Neuronal stem cell (in vitro differentiated cells): ENCODE results near the gene BBOX1.

ENCODE experiments used
- DNase-seq: peaks from one replicate; pipeline ENCODE4 v3.0.0-alpha.2; 2013; ENCODE audit warnings: low spot score
- H2AFZ ChIP-seq: one replicate; pipeline ENCODE4 v1.6.1; 2013; ENCODE audit warnings: mild to moderate bottlenecking, low read length, inconsistent platforms
- H2AK5ac ChIP-seq: 2 replicates; pipeline ENCODE4 v1.6.1; 2013; ENCODE audit warnings: low read depth, mild to moderate bottlenecking, inconsistent platforms, low read length, moderate library complexity, mixed read lengths
- H2BK120ac ChIP-seq: 2 replicates; pipeline ENCODE4 v1.6.1; 2013; ENCODE audit warnings: low read depth, mild to moderate bottlenecking, inconsistent platforms, low read length, moderate library complexity, mixed read lengths
- H2BK12ac ChIP-seq: one replicate; pipeline ENCODE4 v1.6.1; 2013; ENCODE audit warnings: low read length, inconsistent platforms
- H2BK15ac ChIP-seq: 2 replicates; pipeline ENCODE4 v1.6.1; 2013; ENCODE audit warnings: mild to moderate bottlenecking, low read length, inconsistent platforms, mixed read lengths
- H2BK5ac ChIP-seq: one replicate; pipeline ENCODE4 v1.6.1; 2013; ENCODE audit warnings: inconsistent platforms, mild to moderate bottlenecking, low read length, moderate library complexity
- H3K14ac ChIP-seq: one replicate; pipeline ENCODE4 v1.6.1; 2013; ENCODE audit warnings: low read length, inconsistent platforms
- H3K18ac ChIP-seq: 2 replicates; pipeline ENCODE4 v1.6.1; 2013; ENCODE audit warnings: low read length, inconsistent platforms
- H3K23ac ChIP-seq: 2 replicates; pipeline ENCODE4 v1.6.1; 2013; ENCODE audit warnings: low read depth, mild to moderate bottlenecking, mixed read lengths, low read length, inconsistent platforms; ENCODE audit not compliant: poor library complexity
- H3K27ac ChIP-seq: replicated peaks from 3 replicates; pipeline ENCODE4 v1.5.1; 2013; ENCODE audit warnings: low read length, inconsistent platforms
- H3K27me3 ChIP-seq, 3 experiments: 2 replicates each; pipeline ENCODE4 v1.6.1; 2013; ENCODE audit warnings: low read length in 3 of 3, mild to moderate bottlenecking in 2 of 3, inconsistent platforms in 1 of 3, low read depth in 1 of 3, mixed read lengths in 1 of 3, moderate library complexity in 1 of 3; ENCODE audit not compliant: control insufficient read depth in 3 of 3, insufficient read depth in 3 of 3
- H3K36me3 ChIP-seq, 2 donors: replicated peaks in 1 of 2; 2 replicates each; pipeline ENCODE4 v1.6.1; 2013; ENCODE audit warnings: low read length in 2 of 2; ENCODE audit not compliant: control insufficient read depth in 2 of 2, insufficient read depth in 2 of 2
- H3K4ac ChIP-seq: 2 replicates; pipeline ENCODE4 v1.6.1; 2013; ENCODE audit warnings: inconsistent platforms, mild to moderate bottlenecking, low read length, moderate library complexity
- H3K4me1 ChIP-seq, 2 donors: 1 replicate in 1 of 2; 2 replicates in 1 of 2; pipeline ENCODE4 v1.6.1; 2013; ENCODE audit warnings: low read length in 2 of 2, low read depth in 1 of 2; ENCODE audit not compliant: control insufficient read depth in 2 of 2, insufficient read depth in 1 of 2
- H3K4me2 ChIP-seq: one replicate; pipeline ENCODE4 v1.6.1; 2013; ENCODE audit warnings: mild to moderate bottlenecking, low read length, inconsistent platforms; ENCODE audit not compliant: insufficient read depth, poor library complexity, severe bottlenecking
- H3K4me3 ChIP-seq, 2 donors: 2 replicates each; pipeline ENCODE4 v1.5.1; 2013; ENCODE audit warnings: low read length in 2 of 2, mild to moderate bottlenecking in 2 of 2, inconsistent platforms in 1 of 2, moderate library complexity in 1 of 2
- H3K79me1 ChIP-seq: one replicate; pipeline ENCODE4 v1.6.1; 2013; ENCODE audit warnings: low read depth, mild to moderate bottlenecking, inconsistent platforms, low read length, moderate library complexity
- H3K9ac ChIP-seq: one replicate; pipeline ENCODE4 v1.6.1; 2013; ENCODE audit warnings: mild to moderate bottlenecking, low read depth, low read length, inconsistent platforms; ENCODE audit not compliant: poor library complexity
- H3K9me3 ChIP-seq, 2 donors: replicated peaks in 1 of 2; 2 replicates each; pipeline versions ENCODE3 to v1.6.1; 2013; ENCODE audit warnings: low read length in 2 of 2, mild to moderate bottlenecking in 2 of 2, inconsistent platforms in 1 of 2, low read depth in 1 of 2, mixed read lengths in 1 of 2, moderate library complexity in 1 of 2; ENCODE audit not compliant: control insufficient read depth in 2 of 2, insufficient read depth in 1 of 2
- H4K8ac ChIP-seq: one replicate; pipeline ENCODE4 v1.6.1; 2013; ENCODE audit warnings: low read depth, mild to moderate bottlenecking, inconsistent platforms, low read length, moderate library complexity
- H4K91ac ChIP-seq: one replicate; pipeline ENCODE4 v1.6.1; 2013; ENCODE audit warnings: low read length, low read depth, mild to moderate bottlenecking, inconsistent platforms; ENCODE audit not compliant: poor library complexity
- WGBS, 2 donors: extraction: QIAGEN DNeasy Blood & Tissue Kit; methylation state at CpG; one replicate each; pipeline ENCODE4 v1.1.7; 2013; ENCODE audit warnings: missing lambda C conversion rate in 2 of 2, mixed read lengths in 1 of 2; ENCODE audit not compliant: insufficient read length in 2 of 2, insufficient replicate concordance in 1 of 2; ENCODE audit errors: extremely low coverage in 2 of 2; 5-methylcytosine and 5-hydroxymethylcytosine counted together

Gene BBOX1

GRCh38 chr11:27084518-27084917 is 43.9 kb downstream of the BBOX1 start:
- H3K4me1 ChIP-seq: peaks cover 5 to 16% of the 10 kb centered on the region in 2 donors
- no peak overlapping the region for H3K14ac ChIP-seq
- H3K36me3 ChIP-seq: no peaks in the 10 kb centered on the region
- no peak overlapping the region for H3K4me2 ChIP-seq
- H3K4ac ChIP-seq: no peak overlapping the region
- H3K27ac ChIP-seq: no peak overlapping the region
- no peak overlapping the region for H2AK5ac ChIP-seq
- H3K9me3 ChIP-seq: no peaks in the 10 kb centered on the region
- H3K9ac ChIP-seq: no peak overlapping the region
- no peak overlapping the region for H2BK12ac ChIP-seq
- no peak overlapping the region for H4K8ac ChIP-seq
- no peak overlapping the region for H4K91ac ChIP-seq
- no peak overlapping the region for H2BK5ac ChIP-seq
- no peak overlapping the region for H3K4me3 ChIP-seq
- no peaks in the 10 kb centered on the region for H3K27me3 ChIP-seq
- no peaks in the 10 kb centered on the region for H3K79me1 ChIP-seq
- H3K23ac ChIP-seq: no peak overlapping the region
- H2BK120ac ChIP-seq: no peak overlapping the region
- no peak overlapping the region for H2BK15ac ChIP-seq
- no peak for DNase-seq
- peak overlapping the region; percentile 81 for H2AFZ ChIP-seq
- H3K18ac ChIP-seq: no peak overlapping the region

- H2AFZ ChIP-seq: peak overlapping the region; percentile 62
- no peaks in the 10 kb centered on the region for H3K79me1 ChIP-seq
- no peak overlapping the region for H3K4ac ChIP-seq
- peaks cover 5 to 16% of the 10 kb centered on the region in 2 donors for H3K4me1 ChIP-seq
- H4K91ac ChIP-seq: no peak overlapping the region
- no peak overlapping the region for H3K23ac ChIP-seq
- no peaks in the 10 kb centered on the region for H3K27me3 ChIP-seq
- H2BK5ac ChIP-seq: no peak overlapping the region
- no peak overlapping the region for H4K8ac ChIP-seq
- no peak overlapping the region for H3K9ac ChIP-seq
- H3K4me3 ChIP-seq: no peak overlapping the region
- H3K27ac ChIP-seq: no peak overlapping the region
- no peak overlapping the region for H2BK12ac ChIP-seq
- H2BK120ac ChIP-seq: no peak overlapping the region
- H3K14ac ChIP-seq: no peak overlapping the region
- no peak overlapping the region for H2AK5ac ChIP-seq
- no CpG with 5 or more reads among the region's 1 CpG for WGBS, 2 donors
- no peak for DNase-seq
- H3K36me3 ChIP-seq: no peaks in the 10 kb centered on the region
- no peak overlapping the region for H3K18ac ChIP-seq
- H3K9me3 ChIP-seq: no peaks in the 10 kb centered on the region
- no peak overlapping the region for H3K4me2 ChIP-seq
- H2BK15ac ChIP-seq: no peak overlapping the region
These were observed 44.5 kb downstream of the BBOX1 start for GRCh38 chr11:27085111-27085510.

- H2BK12ac ChIP-seq: no peak overlapping the region
- no peak overlapping the region for H3K4me2 ChIP-seq
- H3K9ac ChIP-seq: no peak overlapping the region
- H3K4me3 ChIP-seq: no peak overlapping the region
- no peak for DNase-seq
- no peak overlapping the region for H4K91ac ChIP-seq
- H2AFZ ChIP-seq: peak overlapping the region; percentile 62
- no peak overlapping the region for H3K14ac ChIP-seq
- H3K79me1 ChIP-seq: no peaks in the 10 kb centered on the region
- H3K36me3 ChIP-seq: no peaks in the 10 kb centered on the region
- H3K4ac ChIP-seq: no peak overlapping the region
- H2BK120ac ChIP-seq: no peak overlapping the region
- no peak overlapping the region for H2BK5ac ChIP-seq
- no peak overlapping the region for H3K27ac ChIP-seq
- no peaks in the 10 kb centered on the region for H3K27me3 ChIP-seq
- no peak overlapping the region for H4K8ac ChIP-seq
- no peak overlapping the region for H3K18ac ChIP-seq
- no peak overlapping the region for H2BK15ac ChIP-seq
- no peak overlapping the region for H2AK5ac ChIP-seq
- no peaks in the 10 kb centered on the region for H3K9me3 ChIP-seq
- peaks cover 5 to 16% of the 10 kb centered on the region in 2 donors for H3K4me1 ChIP-seq
- no peak overlapping the region for H3K23ac ChIP-seq
- no CpG with 5 or more reads among the region's 1 CpG for WGBS, 2 donors
These were observed 45.0 kb downstream of the BBOX1 start for GRCh38 chr11:27085605-27086004.

- H3K27me3 ChIP-seq: no peaks in the 10 kb centered on the region
- peaks cover 5 to 16% of the 10 kb centered on the region in 2 donors for H3K4me1 ChIP-seq
- DNase-seq: no peak
- no peak overlapping the region for H3K4ac ChIP-seq
- H3K79me1 ChIP-seq: no peaks in the 10 kb centered on the region
- H2BK15ac ChIP-seq: no peak overlapping the region
- no peak overlapping the region for H2BK12ac ChIP-seq
- no peak overlapping the region for H3K4me2 ChIP-seq
- WGBS, 2 donors: no CpG with 5 or more reads among the region's 2 CpGs
- H3K27ac ChIP-seq: no peak overlapping the region
- no peak overlapping the region for H3K9ac ChIP-seq
- H2AK5ac ChIP-seq: no peak overlapping the region
- H4K8ac ChIP-seq: no peak overlapping the region
- no peak overlapping the region for H2BK5ac ChIP-seq
- H3K23ac ChIP-seq: no peak overlapping the region
- no peak overlapping the region for H2AFZ ChIP-seq
- no peak overlapping the region for H4K91ac ChIP-seq
- no peaks in the 10 kb centered on the region for H3K36me3 ChIP-seq
- no peaks in the 10 kb centered on the region for H3K9me3 ChIP-seq
- H3K18ac ChIP-seq: no peak overlapping the region
- H2BK120ac ChIP-seq: no peak overlapping the region
- no peak overlapping the region for H3K14ac ChIP-seq
- H3K4me3 ChIP-seq: no peak overlapping the region
These were observed 46.8 kb downstream of the BBOX1 start for GRCh38 chr11:27087432-27087831.
